ENCODE data around the gene DNAJC15. TPM values are rescaled to one million over a fixed set of nuclear protein-coding genes. Genes with fewer than 3 reads are reported as not detected.

The DNAJC15 gene
- total RNA-seq, 2 donors from 2014 or later, result 7.6 to 10.7 TPM

DNA sequence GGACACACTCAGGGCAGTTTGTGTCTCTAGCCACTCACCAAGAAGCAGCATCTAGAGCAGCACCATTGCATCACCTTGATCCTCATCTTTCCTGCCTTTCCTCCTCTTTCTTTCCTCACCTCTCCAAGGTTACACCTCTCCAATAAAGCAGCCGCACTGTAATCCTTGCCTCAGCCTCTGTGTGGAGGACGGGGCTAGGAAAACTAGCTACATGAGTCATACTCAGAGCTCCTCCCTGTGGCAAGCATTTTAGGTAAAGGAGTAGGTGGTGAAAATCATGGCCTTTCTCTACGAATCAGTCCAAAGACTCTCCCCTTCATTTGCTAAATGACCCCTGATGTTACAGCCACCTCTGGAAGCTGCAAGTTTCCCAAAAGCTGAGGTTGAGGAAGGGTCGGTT is 108.9 kb downstream of the DNAJC15 start:
- Histone ChIP-seq H3K27ac (no peak overlapping the region), H3K9me3 (no peaks in the 10 kb centered on the region), H3K4me3 (no peak overlapping the region), H3K4me1 (ENCODE audit: control insufficient read depth in 1 of 2, low read depth in 2 of 2) (peaks cover 0 to 10% of the 10 kb centered on the region in 2 donors), H3K36me3 (no peaks in the 10 kb centered on the region), H3K27me3 (replicated peaks; ENCODE audit: insufficient read depth) (no peaks in the 10 kb centered on the region)
- no peak for DNase-seq (ENCODE audit: low spot score)
- TF ChIP-seq, protein P1, sequence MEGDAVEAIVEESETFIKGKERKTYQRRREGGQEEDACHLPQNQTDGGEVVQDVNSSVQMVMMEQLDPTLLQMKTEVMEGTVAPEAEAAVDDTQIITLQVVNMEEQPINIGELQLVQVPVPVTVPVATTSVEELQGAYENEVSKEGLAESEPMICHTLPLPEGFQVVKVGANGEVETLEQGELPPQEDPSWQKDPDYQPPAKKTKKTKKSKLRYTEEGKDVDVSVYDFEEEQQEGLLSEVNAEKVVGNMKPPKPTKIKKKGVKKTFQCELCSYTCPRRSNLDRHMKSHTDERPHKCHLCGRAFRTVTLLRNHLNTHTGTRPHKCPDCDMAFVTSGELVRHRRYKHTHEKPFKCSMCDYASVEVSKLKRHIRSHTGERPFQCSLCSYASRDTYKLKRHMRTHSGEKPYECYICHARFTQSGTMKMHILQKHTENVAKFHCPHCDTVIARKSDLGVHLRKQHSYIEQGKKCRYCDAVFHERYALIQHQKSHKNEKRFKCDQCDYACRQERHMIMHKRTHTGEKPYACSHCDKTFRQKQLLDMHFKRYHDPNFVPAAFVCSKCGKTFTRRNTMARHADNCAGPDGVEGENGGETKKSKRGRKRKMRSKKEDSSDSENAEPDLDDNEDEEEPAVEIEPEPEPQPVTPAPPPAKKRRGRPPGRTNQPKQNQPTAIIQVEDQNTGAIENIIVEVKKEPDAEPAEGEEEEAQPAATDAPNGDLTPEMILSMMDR (IDR thresholded peaks at IDR 0.05), result no peak
- ATAC-seq (ENCODE audit: insufficient number of reproducible peaks, low FRiP score, low read depth), result no peak

DNA sequence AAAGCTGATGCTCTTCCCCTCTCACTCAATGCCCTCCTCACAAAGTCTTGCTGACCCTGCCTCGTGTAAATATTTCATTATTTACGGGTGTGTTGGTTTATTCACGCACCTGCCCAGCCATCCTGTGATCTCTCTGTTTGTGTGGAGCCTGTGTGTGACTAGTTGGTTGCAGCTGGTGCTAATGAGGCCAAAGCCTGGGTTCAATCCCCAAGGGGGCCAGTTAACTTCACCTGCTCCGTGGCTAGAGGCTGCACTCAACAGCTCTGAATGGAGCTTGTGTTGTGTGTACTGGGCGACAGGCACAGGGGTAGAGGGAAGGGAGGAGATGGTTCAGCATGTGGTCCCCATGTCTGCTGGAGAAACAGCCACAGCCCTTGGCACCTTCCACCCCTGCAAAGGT is 109.5 kb downstream of the DNAJC15 start:
- no peaks in the 10 kb centered on the region for H3K9me3 ChIP-seq
- H3K27me3 ChIP-seq (replicated peaks; ENCODE audit: insufficient read depth), result no peaks in the 10 kb centered on the region
- ATAC-seq (ENCODE audit: insufficient number of reproducible peaks, low FRiP score, low read depth) (no peak), DNase-seq (ENCODE audit: low spot score) (no peak)
- H3K36me3 ChIP-seq, result no peaks in the 10 kb centered on the region
- TF ChIP-seq, protein P1 (IDR thresholded peaks at IDR 0.05), result no peak
- H3K4me3 ChIP-seq, result no peak overlapping the region
- peaks cover 0 to 10% of the 10 kb centered on the region in 2 donors for H3K4me1 ChIP-seq (ENCODE audit: control insufficient read depth in 1 of 2, low read depth in 2 of 2)
- H3K27ac ChIP-seq, result no peak overlapping the region

DNA sequence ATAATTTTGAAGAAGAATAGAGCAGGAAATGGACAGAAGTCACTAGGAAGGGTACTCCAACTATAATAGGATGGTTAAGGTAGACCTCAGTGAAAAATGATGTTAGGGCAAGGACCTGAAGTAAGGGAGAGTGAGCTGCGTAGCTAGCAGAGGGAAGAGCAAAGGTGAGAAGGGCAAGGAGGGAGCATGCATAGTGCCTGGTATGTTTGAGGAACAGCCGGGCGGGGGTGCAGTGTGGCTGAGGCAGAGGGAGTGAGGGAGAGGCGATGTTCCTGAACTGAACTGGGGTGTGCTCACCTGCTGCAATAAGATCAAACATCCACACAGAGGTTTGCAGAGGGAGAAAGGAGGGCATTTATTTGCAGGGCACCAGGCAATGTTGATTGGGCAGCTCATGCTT is 110.4 kb downstream of the DNAJC15 start:
- ATAC-seq (ENCODE audit: insufficient number of reproducible peaks, low FRiP score, low read depth) (no peak), DNase-seq (ENCODE audit: low spot score) (no peak)
- no peaks in the 10 kb centered on the region for H3K9me3 ChIP-seq
- H3K27me3 ChIP-seq (replicated peaks; ENCODE audit: insufficient read depth), result no peaks in the 10 kb centered on the region
- TF ChIP-seq, protein P1 (IDR thresholded peaks at IDR 0.05), result no peak
- no peak overlapping the region for H3K27ac ChIP-seq
- H3K36me3 ChIP-seq, result no peaks in the 10 kb centered on the region
- peaks cover 0 to 3% of the 10 kb centered on the region in 2 donors for H3K4me1 ChIP-seq (ENCODE audit: control insufficient read depth in 1 of 2, low read depth in 2 of 2)
- no peak overlapping the region for H3K4me3 ChIP-seq

DNA sequence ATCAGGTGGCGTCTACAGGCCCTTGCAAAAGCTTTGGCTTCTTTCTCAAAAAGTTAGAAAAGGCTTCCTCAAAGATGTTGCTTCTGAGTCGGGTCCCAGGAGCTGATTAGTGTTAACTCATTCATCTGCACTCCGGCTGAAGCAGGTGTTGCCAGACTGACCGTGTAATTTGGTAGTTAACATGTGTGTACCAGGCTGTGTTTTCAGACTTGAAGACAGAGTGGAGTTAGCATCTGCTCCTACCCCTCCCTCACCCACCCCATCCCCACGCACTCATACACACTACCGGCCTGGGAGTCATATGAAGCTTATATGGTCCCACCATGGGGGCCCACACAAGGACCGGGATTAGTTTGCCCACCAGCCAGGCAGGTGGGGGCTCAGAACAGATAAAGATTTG is 111.5 kb downstream of the DNAJC15 start:
- no peak for ATAC-seq (ENCODE audit: insufficient number of reproducible peaks, low FRiP score, low read depth)
- Histone ChIP-seq H3K36me3 (no peaks in the 10 kb centered on the region), H3K4me3 (no peak overlapping the region), H3K9me3 (no peaks in the 10 kb centered on the region), H3K27ac (no peak overlapping the region), H3K27me3 (replicated peaks; ENCODE audit: insufficient read depth) (no peaks in the 10 kb centered on the region), H3K4me1 (ENCODE audit: control insufficient read depth in 1 of 2, low read depth in 2 of 2) (no peaks in the 10 kb centered on the region)
- TF ChIP-seq, protein P1 (IDR thresholded peaks at IDR 0.05), result no peak
- DNase-seq (ENCODE audit: low spot score), result no peak

DNA sequence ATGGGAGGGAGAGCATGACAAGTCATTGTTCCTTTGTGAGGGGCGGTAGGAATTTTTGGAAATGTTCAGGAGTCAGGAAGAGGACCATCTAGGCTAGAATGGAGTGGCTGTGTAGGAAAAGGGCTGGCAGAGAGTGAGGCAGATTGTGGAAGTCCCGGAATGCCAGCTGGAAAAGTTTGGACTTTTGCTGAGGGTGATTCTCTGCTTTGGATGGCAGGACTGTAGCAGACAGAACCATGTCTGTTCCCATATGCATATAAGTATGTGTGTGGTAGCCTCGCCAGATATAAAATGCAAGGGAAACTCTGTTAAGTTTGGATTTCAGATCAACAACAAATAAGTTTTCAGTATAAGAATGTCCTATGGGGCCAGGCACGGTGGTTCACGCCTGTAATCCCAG is 112.1 kb downstream of the DNAJC15 start:
- no peaks in the 10 kb centered on the region for H3K4me1 ChIP-seq (ENCODE audit: control insufficient read depth in 1 of 2, low read depth in 2 of 2)
- ATAC-seq (ENCODE audit: insufficient number of reproducible peaks, low FRiP score, low read depth), result no peak
- H3K9me3 ChIP-seq, result no peaks in the 10 kb centered on the region
- H3K36me3 ChIP-seq, result no peaks in the 10 kb centered on the region
- no peaks in the 10 kb centered on the region for H3K27me3 ChIP-seq (replicated peaks; ENCODE audit: insufficient read depth)
- no peak for DNase-seq (ENCODE audit: low spot score)
- no peak overlapping the region for H3K27ac ChIP-seq
- TF ChIP-seq, protein P1 (IDR thresholded peaks at IDR 0.05), result no peak
- H3K4me3 ChIP-seq, result no peak overlapping the region
